OCI-LY3 (cell line): Measurements from ENCODE around the gene ZBTB7C.

Source experiments
- H2AFZ ChIP-seq: fragments of 200-600, 300-600 bp; shearing (Covaris generic); 2 replicates; pipeline ENCODE4 v1.6.0; 2014; ENCODE audit warnings: antibody characterized with exemption, low read depth, low read length
- H3K27ac ChIP-seq: fragments of 200-600, 300-600 bp; sonication (generic); 2 replicates; pipeline ENCODE4 v1.5.1; 2014; ENCODE audit warnings: mild to moderate bottlenecking, low read length, moderate library complexity, mixed read lengths
- H3K27me3 ChIP-seq: fragments of 200-600, 300-600 bp; sonication (generic); 2 replicates; pipeline ENCODE4 v1.6.1; 2014; ENCODE audit warnings: low read depth, low read length, mixed read lengths
- H3K36me3 ChIP-seq: fragments of 200-600, 300-600 bp; sonication (generic); replicated peaks from 2 replicates; pipeline ENCODE3; 2014; ENCODE audit warnings: low read depth, low read length, mixed read lengths
- H3K4me1 ChIP-seq: fragments of 300-600, 200-600 bp; sonication (generic); 2 replicates; pipeline ENCODE4 v1.6.1; 2014; ENCODE audit warnings: low read length, mixed read lengths
- H3K4me2 ChIP-seq: fragments of 200-600, 300-600 bp; sonication (generic); 2 replicates; pipeline ENCODE4 v1.6.1; 2014; ENCODE audit warnings: low read length, mixed read lengths
- H3K4me3 ChIP-seq: fragments of 300-600, 200-600 bp; sonication (generic); 2 replicates; pipeline ENCODE4 v1.5.1; 2014; ENCODE audit warnings: antibody characterized with exemption, mild to moderate bottlenecking, low read length, moderate library complexity
- H3K79me2 ChIP-seq: fragments of 300-600, 200-600 bp; shearing (Covaris generic); 2 replicates; pipeline ENCODE4 v1.6.1; 2014; ENCODE audit warnings: mild to moderate bottlenecking, low read length, mixed read lengths
- H3K9ac ChIP-seq: fragments of 300-600, 200-600 bp; shearing (Covaris generic); 2 replicates; pipeline ENCODE4 v1.6.0; 2014; ENCODE audit warnings: mild to moderate bottlenecking, low read length, moderate library complexity
- H3K9me3 ChIP-seq: fragments of 200-600, 300-600 bp; shearing (Covaris generic); 2 replicates; pipeline ENCODE4 v1.6.1; 2014; ENCODE audit warnings: low read length, mixed read lengths; ENCODE audit not compliant: insufficient read depth
- H4K20me1 ChIP-seq: fragments of 200-600, 300-600 bp; sonication (generic); 2 replicates; pipeline ENCODE4 v1.6.1; 2016; ENCODE audit warnings: low read length, mixed read lengths; ENCODE audit not compliant: insufficient read depth
- EZH2phosphoT487 ChIP-seq: fragments of 200-600 bp; shearing (Covaris generic); IDR thresholded peaks from 2 replicates; pipeline ENCODE4 v1.6.1; 2018; ENCODE audit warnings: antibody characterized with exemption, mixed run types, low read depth
- TF ChIP-seq, protein P1 (sequence below): fragments of 200-600, 300-600 bp; sonication (generic); IDR thresholded peaks from 2 replicates; pipeline ENCODE4 v1.5.1; 2014; ENCODE audit warnings: antibody characterized with exemption, low read length, low read depth

ZBTB7C gene

GRCh38 chr18:48028081-48028480 lies 381.1 kb downstream of the ZBTB7C start:
- Histone ChIP-seq H3K27me3 (no peaks in the 10 kb centered on the region), H3K79me2 (no peaks in the 10 kb centered on the region), H2AFZ (peak overlapping the region; percentile 62; the same call in 1 of the 2 replicates), H3K9ac (no peak overlapping the region), H4K20me1 (no peaks in the 10 kb centered on the region), H3K4me3 (no peak overlapping the region), H3K36me3 (no peaks in the 10 kb centered on the region), H3K4me1 (no peaks in the 10 kb centered on the region), H3K27ac (no peak overlapping the region), H3K9me3 (no peaks in the 10 kb centered on the region), H3K4me2 (no peak overlapping the region)
- TF ChIP-seq EZH2phosphoT487 = no peak
- TF ChIP-seq, protein P1, sequence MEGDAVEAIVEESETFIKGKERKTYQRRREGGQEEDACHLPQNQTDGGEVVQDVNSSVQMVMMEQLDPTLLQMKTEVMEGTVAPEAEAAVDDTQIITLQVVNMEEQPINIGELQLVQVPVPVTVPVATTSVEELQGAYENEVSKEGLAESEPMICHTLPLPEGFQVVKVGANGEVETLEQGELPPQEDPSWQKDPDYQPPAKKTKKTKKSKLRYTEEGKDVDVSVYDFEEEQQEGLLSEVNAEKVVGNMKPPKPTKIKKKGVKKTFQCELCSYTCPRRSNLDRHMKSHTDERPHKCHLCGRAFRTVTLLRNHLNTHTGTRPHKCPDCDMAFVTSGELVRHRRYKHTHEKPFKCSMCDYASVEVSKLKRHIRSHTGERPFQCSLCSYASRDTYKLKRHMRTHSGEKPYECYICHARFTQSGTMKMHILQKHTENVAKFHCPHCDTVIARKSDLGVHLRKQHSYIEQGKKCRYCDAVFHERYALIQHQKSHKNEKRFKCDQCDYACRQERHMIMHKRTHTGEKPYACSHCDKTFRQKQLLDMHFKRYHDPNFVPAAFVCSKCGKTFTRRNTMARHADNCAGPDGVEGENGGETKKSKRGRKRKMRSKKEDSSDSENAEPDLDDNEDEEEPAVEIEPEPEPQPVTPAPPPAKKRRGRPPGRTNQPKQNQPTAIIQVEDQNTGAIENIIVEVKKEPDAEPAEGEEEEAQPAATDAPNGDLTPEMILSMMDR = peak; percentile 46

- peak overlapping the region; percentile 62; the same call in 1 of the 2 replicates for H2AFZ ChIP-seq
- TF ChIP-seq, protein P1 = no peak
- TF ChIP-seq EZH2phosphoT487 = no peak
- no peaks in the 10 kb centered on the region for H3K9me3 ChIP-seq
- H3K4me3 ChIP-seq = no peak overlapping the region
- no peaks in the 10 kb centered on the region for H3K27me3 ChIP-seq
- no peaks in the 10 kb centered on the region for H4K20me1 ChIP-seq
- no peak overlapping the region for H3K9ac ChIP-seq
- no peaks in the 10 kb centered on the region for H3K79me2 ChIP-seq
- no peaks in the 10 kb centered on the region for H3K36me3 ChIP-seq
- H3K4me1 ChIP-seq = no peaks in the 10 kb centered on the region
- no peak overlapping the region for H3K4me2 ChIP-seq
- H3K27ac ChIP-seq = no peak overlapping the region
These were observed 381.7 kb downstream of the ZBTB7C start for GRCh38 chr18:48027401-48027963.

GRCh38 chr18:48026216-48026615 lies 383.0 kb downstream of the ZBTB7C start:
- Histone ChIP-seq H4K20me1 (no peaks in the 10 kb centered on the region), H3K27me3 (peaks cover 10% of the 10 kb centered on the region), H3K4me1 (no peaks in the 10 kb centered on the region), H2AFZ (no peak overlapping the region), H3K79me2 (no peaks in the 10 kb centered on the region), H3K9me3 (no peaks in the 10 kb centered on the region), H3K36me3 (no peaks in the 10 kb centered on the region), H3K4me3 (no peak overlapping the region), H3K27ac (no peak overlapping the region), H3K9ac (no peak overlapping the region), H3K4me2 (no peak overlapping the region)
- TF ChIP-seq, protein P1 = no peak
- no peak for TF ChIP-seq EZH2phosphoT487

GRCh38 chr18:48024881-48025660 lies 384.1 kb downstream of the ZBTB7C start:
- no peak overlapping the region for H3K27ac ChIP-seq
- TF ChIP-seq, protein P1 = no peak
- no peak for TF ChIP-seq EZH2phosphoT487
- H3K27me3 ChIP-seq = peaks cover 21% of the 10 kb centered on the region
- H3K79me2 ChIP-seq = no peaks in the 10 kb centered on the region
- H3K9ac ChIP-seq = no peak overlapping the region
- H3K36me3 ChIP-seq = no peaks in the 10 kb centered on the region
- no peaks in the 10 kb centered on the region for H3K9me3 ChIP-seq
- H3K4me2 ChIP-seq = no peak overlapping the region
- H4K20me1 ChIP-seq = no peaks in the 10 kb centered on the region
- no peak overlapping the region for H3K4me3 ChIP-seq
- no peaks in the 10 kb centered on the region for H3K4me1 ChIP-seq
- H2AFZ ChIP-seq = no peak overlapping the region
